Mucosa of descending colon (tissue), 3 donors: ENCODE data around the gene FMO2. TPM values are rescaled to one million over a fixed set of nuclear protein-coding genes. Genes with fewer than 3 reads are reported as not detected.

ENCODE experiments used
- ATAC-seq: fragments of 200-7000 bp; cut with Tn5 transposase; one replicate; pipeline ENCODE4 v1.9.1; 2020; ENCODE audit warnings: mild to moderate bottlenecking, moderate library complexity
- DNase-seq, 3 donors: peaks; one replicate each; pipeline ENCODE4 v3.0.0-alpha.2; 2020
- H3K36me3 ChIP-seq: fragments of 200-600 bp; one replicate; pipeline ENCODE4 v1.8.0; 2021; ENCODE audit warnings: low read depth, mild to moderate bottlenecking
- H3K4me1 ChIP-seq: fragments of 200-600 bp; one replicate; pipeline ENCODE4 v1.8.0; 2021; ENCODE audit warnings: low read depth, mild to moderate bottlenecking
- H3K4me3 ChIP-seq: fragments of 200-600 bp; one replicate; pipeline ENCODE4 v1.8.0; 2021; ENCODE audit warnings: mild to moderate bottlenecking
- H3K9me3 ChIP-seq: fragments of 200-600 bp; one replicate; pipeline ENCODE4 v1.8.0; 2021; ENCODE audit warnings: mild to moderate bottlenecking
- intact Hi-C, 2 donors: fragments of 100-400 bp; cut with DNase I in 1 of 2; cut with micrococcal nuclease in 1 of 2; formaldehyde crosslinking; loops; one replicate each; pipeline versions ENCODE4 v1.11.0 to v1.11.1; 2022; cut with DNase I, micrococcal nuclease
- total RNA-seq, 3 donors: library from RNA; stranded (reverse); fragmentation: NEBNext Ultra II Directional in 2 of 3; extraction: Animal tissue kit (Norgen Biotek cat#: 25700) in 2 of 3; gene quantifications; one replicate each; pipeline versions ENCODE4 v1.2.1 to v1.2.4, GENCODE V29; 2021 to 2023
- TF ChIP-seq, protein P1 (sequence below): fragments of 200-600 bp; IDR thresholded peaks from one replicate; pipeline ENCODE4 v1.8.0; 2022; ENCODE audit warnings: antibody characterized with exemption, mild to moderate bottlenecking
- donor health status: DM: no; HTN: no; CAD: no; lungs with moderate emphysema.
- donor health status: DM: no; HTN: no; CAD: no.
- donor health status: DM: no; HTN: yes; CAD: no.

The FMO2 gene
- total RNA-seq, 3 donors from 2014 or later: 0.55 to 6.1 (median 1.2) TPM

DNA sequence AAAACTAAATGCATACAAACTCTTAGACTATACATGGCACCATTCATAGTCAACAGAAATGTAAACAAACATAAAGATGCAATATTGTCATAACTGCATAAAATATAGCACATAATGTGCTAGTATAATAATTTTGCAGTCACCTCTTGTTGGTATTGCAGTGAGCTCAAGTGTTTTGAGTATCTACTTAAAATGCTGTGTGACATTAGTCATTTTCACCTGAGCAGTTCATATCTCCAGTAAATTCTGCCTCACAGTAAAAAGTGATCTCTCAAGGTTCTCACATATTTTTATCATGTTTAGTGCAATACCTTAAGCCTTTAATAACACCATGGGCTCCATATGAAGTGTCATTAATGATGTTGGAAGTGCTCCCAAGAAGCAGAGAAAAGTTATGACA is 29.6 kb upstream of the FMO2 start:
- Histone ChIP-seq H3K9me3 (no peaks in the 10 kb centered on the region), H3K4me3 (no peak overlapping the region), H3K36me3 (no peaks in the 10 kb centered on the region), H3K4me1 (no peaks in the 10 kb centered on the region)
- no peak for ATAC-seq
- DNase-seq: no peak
- intact Hi-C loops: no loop called here
- TF ChIP-seq, protein P1, sequence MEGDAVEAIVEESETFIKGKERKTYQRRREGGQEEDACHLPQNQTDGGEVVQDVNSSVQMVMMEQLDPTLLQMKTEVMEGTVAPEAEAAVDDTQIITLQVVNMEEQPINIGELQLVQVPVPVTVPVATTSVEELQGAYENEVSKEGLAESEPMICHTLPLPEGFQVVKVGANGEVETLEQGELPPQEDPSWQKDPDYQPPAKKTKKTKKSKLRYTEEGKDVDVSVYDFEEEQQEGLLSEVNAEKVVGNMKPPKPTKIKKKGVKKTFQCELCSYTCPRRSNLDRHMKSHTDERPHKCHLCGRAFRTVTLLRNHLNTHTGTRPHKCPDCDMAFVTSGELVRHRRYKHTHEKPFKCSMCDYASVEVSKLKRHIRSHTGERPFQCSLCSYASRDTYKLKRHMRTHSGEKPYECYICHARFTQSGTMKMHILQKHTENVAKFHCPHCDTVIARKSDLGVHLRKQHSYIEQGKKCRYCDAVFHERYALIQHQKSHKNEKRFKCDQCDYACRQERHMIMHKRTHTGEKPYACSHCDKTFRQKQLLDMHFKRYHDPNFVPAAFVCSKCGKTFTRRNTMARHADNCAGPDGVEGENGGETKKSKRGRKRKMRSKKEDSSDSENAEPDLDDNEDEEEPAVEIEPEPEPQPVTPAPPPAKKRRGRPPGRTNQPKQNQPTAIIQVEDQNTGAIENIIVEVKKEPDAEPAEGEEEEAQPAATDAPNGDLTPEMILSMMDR: no peak

DNA sequence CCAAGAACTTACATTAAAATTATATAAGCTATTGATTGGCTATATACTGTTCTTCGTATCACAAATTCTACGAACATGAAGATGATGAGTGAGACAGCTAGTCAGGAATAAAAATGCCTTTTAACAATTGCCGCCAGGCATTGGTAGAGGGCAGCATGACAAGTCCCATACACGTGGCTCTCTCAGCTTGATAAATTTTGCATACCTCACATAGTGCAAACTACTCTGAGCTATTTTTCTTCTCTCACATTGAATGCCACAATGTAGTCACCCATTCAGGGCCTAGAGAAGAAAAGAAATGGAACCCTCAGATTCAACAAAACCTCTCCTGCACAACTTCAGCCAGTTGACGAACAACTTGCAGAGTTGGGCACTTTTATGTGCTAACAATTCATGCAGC is 27.0 kb upstream of the FMO2 start:
- ATAC-seq (no peak), DNase-seq (no peak)
- TF ChIP-seq, protein P1: no peak
- no peaks in the 10 kb centered on the region for H3K36me3 ChIP-seq
- H3K4me1 ChIP-seq: no peaks in the 10 kb centered on the region
- no peaks in the 10 kb centered on the region for H3K9me3 ChIP-seq
- intact Hi-C loops: no loop called here
- H3K4me3 ChIP-seq: no peak overlapping the region

DNA sequence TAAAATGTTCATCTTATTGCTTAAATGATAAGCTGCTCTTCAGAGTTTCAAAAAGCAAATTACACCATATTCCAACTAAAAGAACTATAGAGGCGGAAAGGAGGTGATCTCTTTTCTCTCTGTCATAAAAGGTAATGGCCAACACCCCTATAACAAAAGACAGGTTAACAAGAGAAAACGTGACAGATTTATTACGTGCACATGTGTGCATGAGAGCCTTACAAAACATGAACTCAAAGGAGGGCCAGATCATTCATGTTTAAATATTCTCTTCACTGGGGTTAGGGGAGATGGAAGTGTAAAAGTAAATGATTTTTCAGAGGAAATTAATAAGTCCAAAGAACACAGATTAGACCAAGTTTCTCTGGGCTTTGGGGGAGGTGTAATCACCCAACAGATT is 26.5 kb upstream of the FMO2 start:
- H3K4me1 ChIP-seq: no peaks in the 10 kb centered on the region
- H3K4me3 ChIP-seq: no peak overlapping the region
- H3K36me3 ChIP-seq: no peaks in the 10 kb centered on the region
- DNase-seq (no peak), ATAC-seq (no peak)
- H3K9me3 ChIP-seq: no peaks in the 10 kb centered on the region
- TF ChIP-seq, protein P1: no peak
- intact Hi-C loops: no loop called here

DNA sequence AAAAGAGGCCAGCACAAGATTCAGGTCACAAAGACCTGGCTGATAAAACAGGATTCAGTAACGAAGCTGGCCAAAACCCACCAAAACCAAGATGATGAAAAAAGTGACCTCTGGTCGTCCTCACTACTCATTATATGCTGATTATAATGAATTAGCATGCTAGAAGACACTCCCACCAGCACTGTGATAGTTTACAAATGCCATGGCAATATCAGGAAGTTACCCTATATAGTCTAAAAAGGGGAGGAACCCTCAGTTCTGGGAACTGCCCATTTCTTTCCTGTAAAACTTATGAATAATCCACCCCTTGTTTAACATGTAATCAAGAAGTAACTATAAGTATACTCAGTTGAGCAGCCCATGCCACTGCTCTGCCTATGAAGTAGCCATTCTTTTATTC is 26.0 kb upstream of the FMO2 start:
- ATAC-seq (no peak), DNase-seq (no peak)
- Histone ChIP-seq H3K36me3 (no peaks in the 10 kb centered on the region), H3K9me3 (no peaks in the 10 kb centered on the region), H3K4me3 (no peak overlapping the region), H3K4me1 (no peaks in the 10 kb centered on the region)
- TF ChIP-seq, protein P1: no peak
- intact Hi-C loops: no loop called here

DNA sequence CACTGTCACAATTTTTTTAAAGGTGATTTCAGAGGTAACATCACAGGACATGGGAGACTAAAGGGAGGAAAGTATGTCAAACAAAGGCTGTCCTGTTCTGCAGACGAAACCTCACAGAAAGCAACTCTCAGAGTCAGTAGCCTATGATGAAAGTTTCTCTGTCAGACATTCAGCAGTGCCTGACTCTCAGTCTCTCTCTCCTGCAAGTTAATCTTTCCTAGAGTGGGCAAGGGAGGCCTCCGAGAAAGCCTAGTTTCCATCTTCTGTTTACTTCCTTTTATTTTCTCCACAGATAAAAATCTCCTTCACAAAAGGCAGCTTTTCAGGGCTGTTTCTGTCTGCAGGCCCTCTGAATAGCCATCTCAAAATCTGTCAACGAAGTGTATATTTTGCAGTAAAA is 24.9 kb upstream of the FMO2 start:
- DNase-seq (no peak), ATAC-seq (no peak)
- TF ChIP-seq, protein P1: no peak
- intact Hi-C loops: no loop called here
- H3K9me3 ChIP-seq: no peaks in the 10 kb centered on the region
- no peaks in the 10 kb centered on the region for H3K4me1 ChIP-seq
- H3K4me3 ChIP-seq: no peak overlapping the region
- no peaks in the 10 kb centered on the region for H3K36me3 ChIP-seq
